IPS-NIHi11 (cell line): ENCODE results near the gene TOR3A.
A peak's percentile ranks its signal among the peaks of the same experiment; 100 is the strongest.
"Not testable (repeated sequence)": the region's sequence is repeated elsewhere in the genome, so short reads cannot be mapped to it uniquely, and the experiment has no call there.

Experiments used
- DNase-seq: peaks from one replicate; pipeline ENCODE4 v3.0.0; 2012; ENCODE audit warnings: mixed read lengths, low spot score

TOR3A gene

GRCh38 chr1:179108644-179109043 lies 26.8 kb downstream of the TOR3A start:
- DNase-seq = no peak

GRCh38 chr1:179115181-179115580 lies 33.3 kb downstream of the TOR3A start:
- no peak for DNase-seq

GRCh38 chr1:179119513-179119912 lies 37.6 kb downstream of the TOR3A start:
- DNase-seq = no peak

GRCh38 chr1:179120736-179121135 lies 38.9 kb downstream of the TOR3A start:
- DNase-seq = no peak

- peak; percentile 19 for DNase-seq
These were observed 39.5 kb downstream of the TOR3A start for GRCh38 chr1:179121159-179121938.

GRCh38 chr1:179124873-179125272 lies 43.0 kb downstream of the TOR3A start:
- no peak for DNase-seq

GRCh38 chr1:179126338-179127060 lies 44.6 kb downstream of the TOR3A start:
- DNase-seq = no peak

- no peak for DNase-seq
These were observed 45.5 kb downstream of the TOR3A start for GRCh38 chr1:179127163-179127895.

GRCh38 chr1:179128520-179128919 lies 46.6 kb downstream of the TOR3A start:
- no peak for DNase-seq

GRCh38 chr1:179129702-179130473 lies 48.0 kb downstream of the TOR3A start:
- no peak for DNase-seq

- DNase-seq = not testable (repeated sequence)
These were observed 53.3 kb downstream of the TOR3A start for GRCh38 chr1:179135168-179135567.

- DNase-seq = not testable (repeated sequence)
These were observed 53.8 kb downstream of the TOR3A start for GRCh38 chr1:179135707-179136106.

GRCh38 chr1:179137617-179138255 lies 55.9 kb downstream of the TOR3A start:
- DNase-seq = no peak

GRCh38 chr1:179138755-179139154 lies 56.9 kb downstream of the TOR3A start:
- DNase-seq = not testable (repeated sequence)

- no peak for DNase-seq
These were observed 59.9 kb downstream of the TOR3A start for GRCh38 chr1:179141592-179142251.

- DNase-seq = no peak
These were observed 61.0 kb downstream of the TOR3A start for GRCh38 chr1:179142889-179143299.

- DNase-seq = no peak
These were observed 61.5 kb downstream of the TOR3A start for GRCh38 chr1:179143322-179143721.

GRCh38 chr1:179144626-179145025 lies 62.8 kb downstream of the TOR3A start:
- DNase-seq = no peak

- DNase-seq = no peak
These were observed 63.7 kb downstream of the TOR3A start for GRCh38 chr1:179145521-179145920.
